ENCODE data around the gene CRYBG2.
"Not testable (repeated sequence)": the region's sequence is repeated elsewhere in the genome, so short reads cannot be mapped to it uniquely, and the experiment has no call there.

The CRYBG2 gene

GRCh38 chr1:26353976-26354820 lies at the start of gene CRYBG2:
Gene CRYBG2 (minus strand): TSS chr1:26354130. CDS start chr1:26346657, 7,473 bp downstream.
- no peak within 1 kb of the TSS for H3K9ac ChIP-seq (ENCODE audit: low read length in 2 of 2)
- H3K36me3 ChIP-seq (ENCODE audit: control insufficient read depth in 2 of 2, insufficient read depth in 2 of 2, low read length in 2 of 2): no peaks in the 10 kb centered on the region
- H3K27ac ChIP-seq (ENCODE audit: low read length): no peak within 1 kb of the TSS
- no peaks in the 10 kb centered on the region for H3K9me3 ChIP-seq (ENCODE audit: control insufficient read depth in 2 of 2, low read length in 2 of 2)
- H3K4me3 ChIP-seq (ENCODE audit: low read length in 2 of 2): no peak within 1 kb of the TSS
- no peaks in the 10 kb centered on the region for H3K4me1 ChIP-seq (ENCODE audit: control insufficient read depth, insufficient read depth, low read length)
- H3K27me3 ChIP-seq (ENCODE audit: control insufficient read depth in 1 of 2, insufficient read depth in 2 of 2, low read length in 2 of 2): peaks cover 19 to 30% of the 10 kb centered on the region in 2 donors

- Histone ChIP-seq H3K9me3 (ENCODE audit: control insufficient read depth in 2 of 2, low read length in 2 of 2) (no peaks in the 10 kb centered on the region), H3K27ac (ENCODE audit: low read length) (no peak overlapping the region), H3K4me3 (ENCODE audit: low read length in 2 of 2) (no peak overlapping the region), H3K9ac (ENCODE audit: low read length in 2 of 2) (no peak overlapping the region), H3K27me3 (ENCODE audit: control insufficient read depth in 1 of 2, insufficient read depth in 2 of 2, low read length in 2 of 2) (peaks cover 2 to 10% of the 10 kb centered on the region in 2 donors), H3K36me3 (ENCODE audit: control insufficient read depth in 2 of 2, insufficient read depth in 2 of 2, low read length in 2 of 2) (no peaks in the 10 kb centered on the region), H3K4me1 (ENCODE audit: control insufficient read depth, insufficient read depth, low read length) (no peaks in the 10 kb centered on the region)
Observed at GRCh38 chr1:26403656-26404055, 49.7 kb upstream of the CRYBG2 start.

GRCh38 chr1:26401891-26402290 lies 48.0 kb upstream of the CRYBG2 start:
- peaks cover 2 to 10% of the 10 kb centered on the region in 2 donors for H3K27me3 ChIP-seq (ENCODE audit: control insufficient read depth in 1 of 2, insufficient read depth in 2 of 2, low read length in 2 of 2)
- no peak overlapping the region for H3K27ac ChIP-seq (ENCODE audit: low read length)
- no peaks in the 10 kb centered on the region for H3K36me3 ChIP-seq (ENCODE audit: control insufficient read depth in 2 of 2, insufficient read depth in 2 of 2, low read length in 2 of 2)
- H3K9me3 ChIP-seq (ENCODE audit: control insufficient read depth in 2 of 2, low read length in 2 of 2): no peaks in the 10 kb centered on the region
- no peaks in the 10 kb centered on the region for H3K4me1 ChIP-seq (ENCODE audit: control insufficient read depth, insufficient read depth, low read length)
- no peak overlapping the region for H3K9ac ChIP-seq (ENCODE audit: low read length in 2 of 2)
- no peak overlapping the region for H3K4me3 ChIP-seq (ENCODE audit: low read length in 2 of 2)

- H3K4me3 ChIP-seq (ENCODE audit: low read length in 2 of 2): no peak overlapping the region
- H3K36me3 ChIP-seq (ENCODE audit: control insufficient read depth in 2 of 2, insufficient read depth in 2 of 2, low read length in 2 of 2): no peaks in the 10 kb centered on the region
- H3K9ac ChIP-seq (ENCODE audit: low read length in 2 of 2): no peak overlapping the region
- H3K27me3 ChIP-seq (ENCODE audit: control insufficient read depth in 1 of 2, insufficient read depth in 2 of 2, low read length in 2 of 2): peaks cover 2 to 10% of the 10 kb centered on the region in 2 donors
- H3K27ac ChIP-seq (ENCODE audit: low read length): no peak overlapping the region
- no peaks in the 10 kb centered on the region for H3K4me1 ChIP-seq (ENCODE audit: control insufficient read depth, insufficient read depth, low read length)
- no peaks in the 10 kb centered on the region for H3K9me3 ChIP-seq (ENCODE audit: control insufficient read depth in 2 of 2, low read length in 2 of 2)
Observed at GRCh38 chr1:26399034-26399433, 45.1 kb upstream of the CRYBG2 start.

- Histone ChIP-seq H3K4me3 (ENCODE audit: low read length in 2 of 2) (no peak overlapping the region), H3K27me3 (ENCODE audit: control insufficient read depth in 1 of 2, insufficient read depth in 2 of 2, low read length in 2 of 2) (peaks cover 2 to 4% of the 10 kb centered on the region in 2 donors), H3K4me1 (ENCODE audit: control insufficient read depth, insufficient read depth, low read length) (no peaks in the 10 kb centered on the region), H3K36me3 (ENCODE audit: control insufficient read depth in 2 of 2, insufficient read depth in 2 of 2, low read length in 2 of 2) (no peaks in the 10 kb centered on the region), H3K9ac (ENCODE audit: low read length in 2 of 2) (no peak overlapping the region), H3K9me3 (ENCODE audit: control insufficient read depth in 2 of 2, low read length in 2 of 2) (no peaks in the 10 kb centered on the region), H3K27ac (ENCODE audit: low read length) (no peak overlapping the region)
Observed at GRCh38 chr1:26395754-26396153, 41.8 kb upstream of the CRYBG2 start.

- no peak overlapping the region for H3K27ac ChIP-seq (ENCODE audit: low read length)
- H3K36me3 ChIP-seq (ENCODE audit: control insufficient read depth in 2 of 2, insufficient read depth in 2 of 2, low read length in 2 of 2): no peaks in the 10 kb centered on the region
- H3K27me3 ChIP-seq (ENCODE audit: control insufficient read depth in 1 of 2, insufficient read depth in 2 of 2, low read length in 2 of 2): peaks cover 2 to 4% of the 10 kb centered on the region in 2 donors
- H3K4me1 ChIP-seq (ENCODE audit: control insufficient read depth, insufficient read depth, low read length): no peaks in the 10 kb centered on the region
- no peak overlapping the region for H3K9ac ChIP-seq (ENCODE audit: low read length in 2 of 2)
- no peaks in the 10 kb centered on the region for H3K9me3 ChIP-seq (ENCODE audit: control insufficient read depth in 2 of 2, low read length in 2 of 2)
- no peak overlapping the region for H3K4me3 ChIP-seq (ENCODE audit: low read length in 2 of 2)
Observed at GRCh38 chr1:26391450-26391849, 37.5 kb upstream of the CRYBG2 start.

- Histone ChIP-seq H3K4me3 (ENCODE audit: low read length in 2 of 2) (no peak overlapping the region), H3K4me1 (ENCODE audit: control insufficient read depth, insufficient read depth, low read length) (no peaks in the 10 kb centered on the region), H3K9ac (ENCODE audit: low read length in 2 of 2) (no peak overlapping the region), H3K36me3 (ENCODE audit: control insufficient read depth in 2 of 2, insufficient read depth in 2 of 2, low read length in 2 of 2) (no peaks in the 10 kb centered on the region), H3K27me3 (ENCODE audit: control insufficient read depth in 1 of 2, insufficient read depth in 2 of 2, low read length in 2 of 2) (peaks cover 2 to 4% of the 10 kb centered on the region in 2 donors), H3K9me3 (ENCODE audit: control insufficient read depth in 2 of 2, low read length in 2 of 2) (no peaks in the 10 kb centered on the region), H3K27ac (ENCODE audit: low read length) (no peak overlapping the region)
Observed at GRCh38 chr1:26389604-26390247, 35.8 kb upstream of the CRYBG2 start.

GRCh38 chr1:26388791-26389445 lies 35.0 kb upstream of the CRYBG2 start:
- Histone ChIP-seq H3K4me3 (ENCODE audit: low read length in 2 of 2) (no peak overlapping the region), H3K27me3 (ENCODE audit: control insufficient read depth in 1 of 2, insufficient read depth in 2 of 2, low read length in 2 of 2) (peaks cover 2 to 4% of the 10 kb centered on the region in 2 donors), H3K4me1 (ENCODE audit: control insufficient read depth, insufficient read depth, low read length) (no peaks in the 10 kb centered on the region), H3K9me3 (ENCODE audit: control insufficient read depth in 2 of 2, low read length in 2 of 2) (no peaks in the 10 kb centered on the region), H3K27ac (ENCODE audit: low read length) (no peak overlapping the region), H3K36me3 (ENCODE audit: control insufficient read depth in 2 of 2, insufficient read depth in 2 of 2, low read length in 2 of 2) (no peaks in the 10 kb centered on the region), H3K9ac (ENCODE audit: low read length in 2 of 2) (no peak overlapping the region)

- no peaks in the 10 kb centered on the region for H3K9me3 ChIP-seq (ENCODE audit: control insufficient read depth in 2 of 2, low read length in 2 of 2)
- no peak overlapping the region for H3K9ac ChIP-seq (ENCODE audit: low read length in 2 of 2)
- H3K4me3 ChIP-seq (ENCODE audit: low read length in 2 of 2): no peak overlapping the region
- no peaks in the 10 kb centered on the region for H3K36me3 ChIP-seq (ENCODE audit: control insufficient read depth in 2 of 2, insufficient read depth in 2 of 2, low read length in 2 of 2)
- H3K4me1 ChIP-seq (ENCODE audit: control insufficient read depth, insufficient read depth, low read length): no peaks in the 10 kb centered on the region
- no peak overlapping the region for H3K27ac ChIP-seq (ENCODE audit: low read length)
- H3K27me3 ChIP-seq (ENCODE audit: control insufficient read depth in 1 of 2, insufficient read depth in 2 of 2, low read length in 2 of 2): peaks cover 0 to 4% of the 10 kb centered on the region in 2 donors
Observed at GRCh38 chr1:26387447-26387846, 33.5 kb upstream of the CRYBG2 start.

- not testable (repeated sequence) for H3K27me3 ChIP-seq (ENCODE audit: control insufficient read depth in 1 of 2, insufficient read depth in 2 of 2, low read length in 2 of 2); H3K9me3 ChIP-seq (ENCODE audit: control insufficient read depth in 2 of 2, low read length in 2 of 2); H3K9ac ChIP-seq (ENCODE audit: low read length in 2 of 2); H3K4me3 ChIP-seq (ENCODE audit: low read length in 2 of 2); H3K27ac ChIP-seq (ENCODE audit: low read length); H3K4me1 ChIP-seq (ENCODE audit: control insufficient read depth, insufficient read depth, low read length); H3K36me3 ChIP-seq (ENCODE audit: control insufficient read depth in 2 of 2, insufficient read depth in 2 of 2, low read length in 2 of 2)
Observed at GRCh38 chr1:26385063-26385462, 31.1 kb upstream of the CRYBG2 start.
